Progenitor cell of endocrine pancreas (in vitro differentiated cells): ENCODE measurements around the gene LCE2B. TPM values are rescaled to one million over a fixed set of nuclear protein-coding genes. Genes with fewer than 3 reads are reported as not detected.
"Not testable (repeated sequence)": the region's sequence is repeated elsewhere in the genome, so short reads cannot be mapped to it uniquely, and the experiment has no call there.

Experiments used
- DNase-seq: peaks from one replicate; pipeline ENCODE4 v3.0.0; 2021; ENCODE audit warnings: low spot score; ENCODE audit not compliant: unreplicated experiment
- H3K27ac Mint-ChIP-seq: 2 replicates; pipeline ENCODE4 v1.8.0; 2021; ENCODE audit warnings: mild to moderate bottlenecking, moderate library complexity, mixed read lengths
- H3K27me3 Mint-ChIP-seq: 2 replicates; pipeline ENCODE4 v1.8.0; 2021; ENCODE audit warnings: mixed read lengths
- H3K36me3 Mint-ChIP-seq: 2 replicates; pipeline ENCODE4 v1.8.0; 2022; ENCODE audit warnings: mixed read lengths; ENCODE audit not compliant: insufficient read depth
- H3K4me1 Mint-ChIP-seq: 2 replicates; pipeline ENCODE4 v1.8.0; 2021; ENCODE audit warnings: low read depth, mixed read lengths
- H3K4me3 Mint-ChIP-seq: 2 replicates; pipeline ENCODE4 v1.8.0; 2021; ENCODE audit warnings: low read depth, mild to moderate bottlenecking, moderate library complexity, mixed read lengths
- H3K9me3 Mint-ChIP-seq: 2 replicates; pipeline ENCODE4 v1.8.0; 2021; ENCODE audit warnings: low read depth, mixed read lengths
- long read RNA-seq: library from polyadenylated mRNA; unstranded; transcript quantifications from one replicate; pipeline ENCODE4 v2.0.0, GENCODE V29; 2020
- total RNA-seq: library from RNA; stranded (reverse); gene quantifications from 2 replicates; pipeline ENCODE4 v1.2.1, GENCODE V29; 2021
- TF ChIP-seq, protein P1 (sequence below): fragments of 200-600 bp; sonication (generic); IDR thresholded peaks from one replicate; pipeline ENCODE4 v1.5.0; 2021; ENCODE audit warnings: antibody characterized with exemption, mild to moderate bottlenecking; ENCODE audit not compliant: unreplicated experiment

Gene LCE2B
- total RNA-seq, result not detected in 2 replicates
- long read RNA-seq, result 0 reads

- not testable (repeated sequence) for H3K4me3 Mint-ChIP-seq, H3K4me1 Mint-ChIP-seq, DNase-seq, H3K27me3 Mint-ChIP-seq, H3K27ac Mint-ChIP-seq, H3K36me3 Mint-ChIP-seq
- H3K9me3 Mint-ChIP-seq, result peaks cover 53% of the 10 kb centered on the region
Observed at GRCh38 chr1:152685823-152686222, at the start of gene LCE2B. LCE2B (plus strand) TSS chr1:152686123; CDS start chr1:152686844, 721 bp downstream.

- TF ChIP-seq, protein P1, sequence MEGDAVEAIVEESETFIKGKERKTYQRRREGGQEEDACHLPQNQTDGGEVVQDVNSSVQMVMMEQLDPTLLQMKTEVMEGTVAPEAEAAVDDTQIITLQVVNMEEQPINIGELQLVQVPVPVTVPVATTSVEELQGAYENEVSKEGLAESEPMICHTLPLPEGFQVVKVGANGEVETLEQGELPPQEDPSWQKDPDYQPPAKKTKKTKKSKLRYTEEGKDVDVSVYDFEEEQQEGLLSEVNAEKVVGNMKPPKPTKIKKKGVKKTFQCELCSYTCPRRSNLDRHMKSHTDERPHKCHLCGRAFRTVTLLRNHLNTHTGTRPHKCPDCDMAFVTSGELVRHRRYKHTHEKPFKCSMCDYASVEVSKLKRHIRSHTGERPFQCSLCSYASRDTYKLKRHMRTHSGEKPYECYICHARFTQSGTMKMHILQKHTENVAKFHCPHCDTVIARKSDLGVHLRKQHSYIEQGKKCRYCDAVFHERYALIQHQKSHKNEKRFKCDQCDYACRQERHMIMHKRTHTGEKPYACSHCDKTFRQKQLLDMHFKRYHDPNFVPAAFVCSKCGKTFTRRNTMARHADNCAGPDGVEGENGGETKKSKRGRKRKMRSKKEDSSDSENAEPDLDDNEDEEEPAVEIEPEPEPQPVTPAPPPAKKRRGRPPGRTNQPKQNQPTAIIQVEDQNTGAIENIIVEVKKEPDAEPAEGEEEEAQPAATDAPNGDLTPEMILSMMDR, result no peak
- H3K9me3 Mint-ChIP-seq, result peaks cover 71% of the 10 kb centered on the region
- H3K36me3 Mint-ChIP-seq, result no peaks in the 10 kb centered on the region
- no peaks in the 10 kb centered on the region for H3K27me3 Mint-ChIP-seq
- no peak overlapping the region for H3K4me3 Mint-ChIP-seq
- no peak overlapping the region for H3K27ac Mint-ChIP-seq
- H3K4me1 Mint-ChIP-seq, result no peaks in the 10 kb centered on the region
- no peak for DNase-seq
Observed at GRCh38 chr1:152640351-152640750, 45.6 kb upstream of the LCE2B start.

GRCh38 chr1:152643945-152644344 lies 42.0 kb upstream of the LCE2B start:
- no peak for DNase-seq
- H3K36me3 Mint-ChIP-seq, result peaks cover 1% of the 10 kb centered on the region
- no peak overlapping the region for H3K27ac Mint-ChIP-seq
- TF ChIP-seq, protein P1, result no peak
- no peaks in the 10 kb centered on the region for H3K4me1 Mint-ChIP-seq
- peaks cover 59% of the 10 kb centered on the region for H3K9me3 Mint-ChIP-seq
- no peak overlapping the region for H3K4me3 Mint-ChIP-seq
- no peaks in the 10 kb centered on the region for H3K27me3 Mint-ChIP-seq

GRCh38 chr1:152645146-152645545 lies 40.8 kb upstream of the LCE2B start:
- TF ChIP-seq, protein P1, result no peak
- DNase-seq, result no peak
- Mint-ChIP-seq H3K27ac (no peak overlapping the region), H3K4me3 (no peak overlapping the region), H3K4me1 (no peaks in the 10 kb centered on the region), H3K9me3 (peaks cover 57% of the 10 kb centered on the region), H3K36me3 (peaks cover 1% of the 10 kb centered on the region), H3K27me3 (no peaks in the 10 kb centered on the region)

- TF ChIP-seq, protein P1, result no peak
- H3K9me3 Mint-ChIP-seq, result peaks cover 57% of the 10 kb centered on the region
- no peaks in the 10 kb centered on the region for H3K4me1 Mint-ChIP-seq
- no peak overlapping the region for H3K27ac Mint-ChIP-seq
- no peaks in the 10 kb centered on the region for H3K27me3 Mint-ChIP-seq
- no peak overlapping the region for H3K4me3 Mint-ChIP-seq
- no peak for DNase-seq
- H3K36me3 Mint-ChIP-seq, result peaks cover 1% of the 10 kb centered on the region
Observed at GRCh38 chr1:152646656-152647055, 39.3 kb upstream of the LCE2B start.

DNA sequence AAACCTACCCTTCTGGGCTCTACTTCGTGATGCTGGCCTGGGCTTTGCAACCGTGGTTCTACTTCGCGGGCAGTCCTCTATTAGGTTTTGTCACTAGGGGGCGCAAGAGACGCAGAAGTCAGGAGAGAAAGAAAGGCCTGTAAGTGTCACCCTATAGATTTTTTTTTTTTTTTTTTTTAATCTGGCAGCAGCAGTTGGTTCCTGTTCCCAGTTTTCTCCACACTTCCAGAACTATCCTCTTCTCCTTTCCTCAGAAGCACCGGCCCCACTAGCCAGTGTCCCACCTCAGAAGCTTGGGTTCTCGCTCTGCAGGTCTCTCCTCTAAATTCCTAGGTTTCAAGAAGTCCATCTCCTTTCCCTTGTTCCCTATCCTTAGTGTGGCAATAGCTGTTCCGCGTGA lies 31.8 kb upstream of the LCE2B start:
- Mint-ChIP-seq H3K4me3 (no peak overlapping the region), H3K27ac (no peak overlapping the region), H3K27me3 (no peaks in the 10 kb centered on the region), H3K36me3 (peaks cover 1% of the 10 kb centered on the region), H3K9me3 (peaks cover 57% of the 10 kb centered on the region), H3K4me1 (no peaks in the 10 kb centered on the region)
- DNase-seq, result no peak
- TF ChIP-seq, protein P1, result no peak
